Measurements from ENCODE around the gene CCSER1.

Gene CCSER1

GRCh38 chr4:90219822-90220221, 92.6 kb downstream of the CCSER1 start:
- no peaks in the 10 kb centered on the region for H3K4me1 ChIP-seq (ENCODE audit: control insufficient read depth, insufficient read depth, low read length, poor library complexity, severe bottlenecking)

GRCh38 chr4:90220459-90220858, 93.3 kb downstream of the CCSER1 start:
- Histone ChIP-seq H3K9me3 (ENCODE audit: control insufficient read depth, low read length) (no peaks in the 10 kb centered on the region), H3K27me3 (replicated peaks; ENCODE audit: control insufficient read depth, insufficient read depth, low read length, poor library complexity, severe bottlenecking) (no peaks in the 10 kb centered on the region), H3K36me3 (ENCODE audit: control insufficient read depth, insufficient read depth, low read length) (no peaks in the 10 kb centered on the region), H3K4me3 (ENCODE audit: insufficient read depth, low read depth, low read length, poor library complexity, severe bottlenecking) (no peak overlapping the region), H3K4me1 (ENCODE audit: control insufficient read depth, insufficient read depth, low read length, poor library complexity, severe bottlenecking) (no peaks in the 10 kb centered on the region), H3K27ac (ENCODE audit: insufficient read depth, low read length, poor library complexity, severe bottlenecking) (no peak overlapping the region)
- DNase-seq: no peak

More at GRCh38 chr4:90219822-90220221, 92.6 kb downstream of the CCSER1 start:
- Histone ChIP-seq H3K36me3 (ENCODE audit: control insufficient read depth, insufficient read depth, low read length) (no peaks in the 10 kb centered on the region), H3K4me3 (ENCODE audit: insufficient read depth, low read depth, low read length, poor library complexity, severe bottlenecking) (no peak overlapping the region), H3K27me3 (replicated peaks; ENCODE audit: control insufficient read depth, insufficient read depth, low read length, poor library complexity, severe bottlenecking) (no peaks in the 10 kb centered on the region), H3K9me3 (ENCODE audit: control insufficient read depth, low read length) (no peaks in the 10 kb centered on the region), H3K27ac (ENCODE audit: insufficient read depth, low read length, poor library complexity, severe bottlenecking) (no peak overlapping the region)
- DNase-seq: no peak

- H3K4me1 ChIP-seq (ENCODE audit: control insufficient read depth, insufficient read depth, low read length, poor library complexity, severe bottlenecking): no peaks in the 10 kb centered on the region
- no peaks in the 10 kb centered on the region for H3K36me3 ChIP-seq (ENCODE audit: control insufficient read depth, insufficient read depth, low read length)
- H3K27me3 ChIP-seq (replicated peaks; ENCODE audit: control insufficient read depth, insufficient read depth, low read length, poor library complexity, severe bottlenecking): no peaks in the 10 kb centered on the region
- no peak overlapping the region for H3K27ac ChIP-seq (ENCODE audit: insufficient read depth, low read length, poor library complexity, severe bottlenecking)
- H3K4me3 ChIP-seq (ENCODE audit: insufficient read depth, low read depth, low read length, poor library complexity, severe bottlenecking): no peak overlapping the region
- DNase-seq: no peak
- H3K9me3 ChIP-seq (ENCODE audit: control insufficient read depth, low read length): no peaks in the 10 kb centered on the region
Observed at GRCh38 chr4:90226734-90227133, 99.5 kb downstream of the CCSER1 start.

- Histone ChIP-seq H3K36me3 (ENCODE audit: control insufficient read depth, insufficient read depth, low read length) (no peaks in the 10 kb centered on the region), H3K27ac (ENCODE audit: insufficient read depth, low read length, poor library complexity, severe bottlenecking) (no peak overlapping the region), H3K4me1 (ENCODE audit: control insufficient read depth, insufficient read depth, low read length, poor library complexity, severe bottlenecking) (no peaks in the 10 kb centered on the region), H3K4me3 (ENCODE audit: insufficient read depth, low read depth, low read length, poor library complexity, severe bottlenecking) (no peak overlapping the region), H3K9me3 (ENCODE audit: control insufficient read depth, low read length) (no peaks in the 10 kb centered on the region), H3K27me3 (replicated peaks; ENCODE audit: control insufficient read depth, insufficient read depth, low read length, poor library complexity, severe bottlenecking) (no peaks in the 10 kb centered on the region)
- no peak for DNase-seq
Observed at GRCh38 chr4:90227177-90227576, 100.0 kb downstream of the CCSER1 start.

- no peak overlapping the region for H3K4me3 ChIP-seq (ENCODE audit: insufficient read depth, low read depth, low read length, poor library complexity, severe bottlenecking)
- no peaks in the 10 kb centered on the region for H3K36me3 ChIP-seq (ENCODE audit: control insufficient read depth, insufficient read depth, low read length)
- no peaks in the 10 kb centered on the region for H3K9me3 ChIP-seq (ENCODE audit: control insufficient read depth, low read length)
- H3K4me1 ChIP-seq (ENCODE audit: control insufficient read depth, insufficient read depth, low read length, poor library complexity, severe bottlenecking): no peaks in the 10 kb centered on the region
- no peak overlapping the region for H3K27ac ChIP-seq (ENCODE audit: insufficient read depth, low read length, poor library complexity, severe bottlenecking)
- DNase-seq: no peak
- H3K27me3 ChIP-seq (replicated peaks; ENCODE audit: control insufficient read depth, insufficient read depth, low read length, poor library complexity, severe bottlenecking): no peaks in the 10 kb centered on the region
Observed at GRCh38 chr4:90234916-90235547, 107.8 kb downstream of the CCSER1 start.

- Histone ChIP-seq H3K27me3 (replicated peaks; ENCODE audit: control insufficient read depth, insufficient read depth, low read length, poor library complexity, severe bottlenecking) (no peaks in the 10 kb centered on the region), H3K27ac (ENCODE audit: insufficient read depth, low read length, poor library complexity, severe bottlenecking) (no peak overlapping the region), H3K4me3 (ENCODE audit: insufficient read depth, low read depth, low read length, poor library complexity, severe bottlenecking) (no peak overlapping the region), H3K4me1 (ENCODE audit: control insufficient read depth, insufficient read depth, low read length, poor library complexity, severe bottlenecking) (no peaks in the 10 kb centered on the region), H3K9me3 (ENCODE audit: control insufficient read depth, low read length) (no peaks in the 10 kb centered on the region), H3K36me3 (ENCODE audit: control insufficient read depth, insufficient read depth, low read length) (no peaks in the 10 kb centered on the region)
- no peak for DNase-seq
Observed at GRCh38 chr4:90237751-90238530, 110.7 kb downstream of the CCSER1 start.

- Histone ChIP-seq H3K27me3 (replicated peaks; ENCODE audit: control insufficient read depth, insufficient read depth, low read length, poor library complexity, severe bottlenecking) (no peaks in the 10 kb centered on the region), H3K4me3 (ENCODE audit: insufficient read depth, low read depth, low read length, poor library complexity, severe bottlenecking) (no peak overlapping the region), H3K9me3 (ENCODE audit: control insufficient read depth, low read length) (no peaks in the 10 kb centered on the region), H3K27ac (ENCODE audit: insufficient read depth, low read length, poor library complexity, severe bottlenecking) (no peak overlapping the region), H3K36me3 (ENCODE audit: control insufficient read depth, insufficient read depth, low read length) (no peaks in the 10 kb centered on the region), H3K4me1 (ENCODE audit: control insufficient read depth, insufficient read depth, low read length, poor library complexity, severe bottlenecking) (no peaks in the 10 kb centered on the region)
- no peak for DNase-seq
Observed at GRCh38 chr4:90240333-90240732, 113.1 kb downstream of the CCSER1 start.

- Histone ChIP-seq H3K36me3 (ENCODE audit: control insufficient read depth, insufficient read depth, low read length) (no peaks in the 10 kb centered on the region), H3K4me1 (ENCODE audit: control insufficient read depth, insufficient read depth, low read length, poor library complexity, severe bottlenecking) (no peaks in the 10 kb centered on the region), H3K27me3 (replicated peaks; ENCODE audit: control insufficient read depth, insufficient read depth, low read length, poor library complexity, severe bottlenecking) (no peaks in the 10 kb centered on the region), H3K27ac (ENCODE audit: insufficient read depth, low read length, poor library complexity, severe bottlenecking) (no peak overlapping the region), H3K9me3 (ENCODE audit: control insufficient read depth, low read length) (no peaks in the 10 kb centered on the region), H3K4me3 (ENCODE audit: insufficient read depth, low read depth, low read length, poor library complexity, severe bottlenecking) (no peak overlapping the region)
- no peak for DNase-seq
Observed at GRCh38 chr4:90241008-90241407, 113.8 kb downstream of the CCSER1 start.

GRCh38 chr4:90245837-90246236, 118.6 kb downstream of the CCSER1 start:
- Histone ChIP-seq H3K9me3 (ENCODE audit: control insufficient read depth, low read length) (no peaks in the 10 kb centered on the region), H3K27me3 (replicated peaks; ENCODE audit: control insufficient read depth, insufficient read depth, low read length, poor library complexity, severe bottlenecking) (no peaks in the 10 kb centered on the region), H3K4me1 (ENCODE audit: control insufficient read depth, insufficient read depth, low read length, poor library complexity, severe bottlenecking) (no peaks in the 10 kb centered on the region), H3K27ac (ENCODE audit: insufficient read depth, low read length, poor library complexity, severe bottlenecking) (no peak overlapping the region), H3K4me3 (ENCODE audit: insufficient read depth, low read depth, low read length, poor library complexity, severe bottlenecking) (no peak overlapping the region), H3K36me3 (ENCODE audit: control insufficient read depth, insufficient read depth, low read length) (no peaks in the 10 kb centered on the region)
- DNase-seq: no peak

- Histone ChIP-seq H3K9me3 (ENCODE audit: control insufficient read depth, low read length) (no peaks in the 10 kb centered on the region), H3K4me1 (ENCODE audit: control insufficient read depth, insufficient read depth, low read length, poor library complexity, severe bottlenecking) (no peaks in the 10 kb centered on the region), H3K27me3 (replicated peaks; ENCODE audit: control insufficient read depth, insufficient read depth, low read length, poor library complexity, severe bottlenecking) (no peaks in the 10 kb centered on the region), H3K36me3 (ENCODE audit: control insufficient read depth, insufficient read depth, low read length) (no peaks in the 10 kb centered on the region), H3K27ac (ENCODE audit: insufficient read depth, low read length, poor library complexity, severe bottlenecking) (no peak overlapping the region), H3K4me3 (ENCODE audit: insufficient read depth, low read depth, low read length, poor library complexity, severe bottlenecking) (no peak overlapping the region)
- DNase-seq: no peak
Observed at GRCh38 chr4:90246816-90247215, 119.6 kb downstream of the CCSER1 start.

All from effector memory CD4-positive, alpha-beta T cell (primary cell).